HL-60 (cell line): Measurements from ENCODE around the gene NXT2.
"Not testable (repeated sequence)": the region's sequence is repeated elsewhere in the genome, so short reads cannot be mapped to it uniquely, and the experiment has no call there.

Experiments
- DNase-seq, 2 experiments: peaks; one replicate each; pipeline ENCODE4 v3.0.0-alpha.2; 2010 to 2020; ENCODE audit warnings: low read depth in 1 of 2, low spot score in 1 of 2
- H3K27ac ChIP-seq: fragments of 250-450 bp; sonication (Bioruptor Pico); replicated peaks from 2 replicates; pipeline ENCODE4 v1.5.1; 2020; ENCODE audit warnings: mild to moderate bottlenecking, moderate library complexity
- H3K27me3 ChIP-seq: fragments of 250-450 bp; sonication (Bioruptor Pico); 2 replicates; pipeline ENCODE4 v1.5.1; 2021; ENCODE audit warnings: mild to moderate bottlenecking, moderate library complexity; ENCODE audit not compliant: insufficient read depth, poor library complexity, severe bottlenecking
- H3K4me3 ChIP-seq: replicated peaks from 2 replicates; pipeline ENCODE4 v1.5.1; 2011; ENCODE audit warnings: mild to moderate bottlenecking, control low read depth, low read length; ENCODE audit not compliant: insufficient read depth
- GABPA ChIP-seq: IDR thresholded peaks from 2 replicates; pipeline ENCODE4 v1.6.1; 2012; ENCODE audit warnings: low read depth
- POLR2AphosphoS5 ChIP-seq: IDR thresholded peaks from 2 replicates; pipeline ENCODE4 v1.6.1; 2012; ENCODE audit warnings: low read depth
- REST ChIP-seq: IDR thresholded peaks from 2 replicates; pipeline ENCODE4 v1.6.1; 2012; ENCODE audit warnings: low read depth; ENCODE audit not compliant: insufficient replicate concordance
- SPI1 ChIP-seq: IDR thresholded peaks from 2 replicates; pipeline ENCODE4 v1.6.1; 2012; ENCODE audit warnings: low read depth, mild to moderate bottlenecking, borderline replicate concordance
- TF ChIP-seq, protein P1 (sequence below): IDR thresholded peaks from one replicate; pipeline ENCODE4 v1.5.1; 2011; ENCODE audit warnings: low read length, control low read depth, inconsistent platforms; ENCODE audit not compliant: insufficient read depth

Gene NXT2

GRCh38 chrX:109534933-109535332 is 1.7 kb upstream of the NXT2 start:
- no peak overlapping the region for H3K4me3 ChIP-seq
- TF ChIP-seq, protein P1, sequence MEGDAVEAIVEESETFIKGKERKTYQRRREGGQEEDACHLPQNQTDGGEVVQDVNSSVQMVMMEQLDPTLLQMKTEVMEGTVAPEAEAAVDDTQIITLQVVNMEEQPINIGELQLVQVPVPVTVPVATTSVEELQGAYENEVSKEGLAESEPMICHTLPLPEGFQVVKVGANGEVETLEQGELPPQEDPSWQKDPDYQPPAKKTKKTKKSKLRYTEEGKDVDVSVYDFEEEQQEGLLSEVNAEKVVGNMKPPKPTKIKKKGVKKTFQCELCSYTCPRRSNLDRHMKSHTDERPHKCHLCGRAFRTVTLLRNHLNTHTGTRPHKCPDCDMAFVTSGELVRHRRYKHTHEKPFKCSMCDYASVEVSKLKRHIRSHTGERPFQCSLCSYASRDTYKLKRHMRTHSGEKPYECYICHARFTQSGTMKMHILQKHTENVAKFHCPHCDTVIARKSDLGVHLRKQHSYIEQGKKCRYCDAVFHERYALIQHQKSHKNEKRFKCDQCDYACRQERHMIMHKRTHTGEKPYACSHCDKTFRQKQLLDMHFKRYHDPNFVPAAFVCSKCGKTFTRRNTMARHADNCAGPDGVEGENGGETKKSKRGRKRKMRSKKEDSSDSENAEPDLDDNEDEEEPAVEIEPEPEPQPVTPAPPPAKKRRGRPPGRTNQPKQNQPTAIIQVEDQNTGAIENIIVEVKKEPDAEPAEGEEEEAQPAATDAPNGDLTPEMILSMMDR: no peak
- TF ChIP-seq SPI1 (no peak), REST (no peak), GABPA (no peak), POLR2AphosphoS5 (no peak)
- no peak for DNase-seq
- H3K27ac ChIP-seq: peak overlapping the region; percentile 79; the same call in 1 of the 2 replicates
- H3K27me3 ChIP-seq: no peaks in the 10 kb centered on the region

- no peak for TF ChIP-seq REST
- peak; percentile 81 for TF ChIP-seq GABPA
- no peak for TF ChIP-seq SPI1
- H3K27ac ChIP-seq: peak overlapping the region; percentile 79
- DNase-seq: peak; percentile 47 to 74
Observed at GRCh38 chrX:109535578-109535977, 1.1 kb upstream of the NXT2 start.

GRCh38 chrX:109537324-109537665 is 651 bp downstream of the NXT2 start:
- H3K27me3 ChIP-seq: no peaks in the 10 kb centered on the region
- peak; percentile 19 to 46 for DNase-seq
- peak overlapping the region; percentile 79 for H3K27ac ChIP-seq
- peak overlapping the region; percentile 50 for H3K4me3 ChIP-seq
- TF ChIP-seq, protein P1: no peak
- TF ChIP-seq REST (no peak), SPI1 (no peak), POLR2AphosphoS5 (no peak), GABPA (no peak)

More at GRCh38 chrX:109535578-109535977, 1.1 kb upstream of the NXT2 start:
- Histone ChIP-seq H3K4me3 (peak overlapping the region; percentile 50), H3K27me3 (no peaks in the 10 kb centered on the region)

DNA sequence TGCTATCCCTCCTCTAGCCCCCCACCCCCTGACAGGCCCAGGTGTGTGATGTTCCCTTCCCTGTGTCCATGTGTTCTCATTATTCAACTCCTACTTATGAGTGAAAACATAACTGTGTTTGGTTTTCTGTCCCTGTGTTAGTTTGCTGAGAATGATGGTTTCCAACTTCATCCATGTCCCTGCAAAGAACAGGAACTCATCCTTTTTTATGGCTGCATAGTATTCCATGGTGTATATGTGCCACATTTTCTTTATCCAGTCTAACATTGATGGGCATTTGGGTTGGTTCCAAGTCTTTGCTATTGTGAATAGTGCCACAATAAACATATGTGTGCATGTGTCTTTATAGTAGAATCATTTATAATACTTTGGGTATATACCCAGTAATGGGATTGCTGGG is 2.4 kb downstream of the NXT2 start:
- H3K4me3 ChIP-seq, DNase-seq, H3K27me3 ChIP-seq, H3K27ac ChIP-seq: not testable (repeated sequence)
